ENCODE results near the gene CASKIN2.

DNA sequence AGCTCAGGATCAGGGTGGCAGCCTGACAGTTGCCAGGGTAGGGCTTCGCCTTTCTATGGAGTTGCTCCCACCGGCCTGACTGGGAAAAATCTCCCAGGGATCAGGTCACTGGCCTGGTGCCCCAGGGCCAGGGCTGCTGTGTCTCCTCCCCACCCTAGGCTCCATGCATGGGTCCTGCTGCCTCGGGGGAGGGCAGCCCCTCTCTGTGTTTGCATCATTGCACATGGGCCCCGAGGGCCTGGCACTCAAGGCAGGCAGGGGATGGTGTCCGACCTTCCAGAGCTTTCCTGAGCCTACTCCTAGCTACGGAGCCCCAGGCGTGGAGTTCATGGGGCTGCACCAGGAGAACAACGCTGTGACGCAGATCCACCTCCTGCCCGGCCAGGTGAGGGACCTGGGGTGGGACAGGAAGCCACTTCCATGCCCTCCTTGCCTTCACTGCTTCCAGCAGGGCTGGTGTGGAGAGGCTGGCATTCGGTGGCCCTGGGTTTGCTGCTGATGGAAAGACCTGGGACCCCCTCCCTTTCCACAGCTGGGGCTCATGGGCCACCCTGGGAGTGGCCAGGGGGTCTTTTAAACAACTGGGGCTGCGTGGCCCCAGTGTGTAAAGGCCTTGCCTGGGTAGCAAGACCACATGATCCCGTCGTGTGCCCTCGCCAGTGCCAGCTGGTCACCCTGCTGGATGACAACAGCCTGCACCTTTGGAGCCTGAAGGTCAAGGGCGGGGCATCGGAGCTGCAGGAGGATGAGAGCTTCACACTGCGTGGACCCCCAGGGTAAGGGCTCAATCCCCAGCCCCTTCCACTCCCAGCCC, 42.7 kb upstream of the CASKIN2 start:
- TF ChIP-seq NFE2L2 (conservative IDR thresholded peaks at IDR 0.05; ENCODE audit: low read length) = no peak
- no peak for TF ChIP-seq POLR2A (IDR thresholded peaks at IDR 0.05; ENCODE audit: low read length)
- TF ChIP-seq, protein P1, sequence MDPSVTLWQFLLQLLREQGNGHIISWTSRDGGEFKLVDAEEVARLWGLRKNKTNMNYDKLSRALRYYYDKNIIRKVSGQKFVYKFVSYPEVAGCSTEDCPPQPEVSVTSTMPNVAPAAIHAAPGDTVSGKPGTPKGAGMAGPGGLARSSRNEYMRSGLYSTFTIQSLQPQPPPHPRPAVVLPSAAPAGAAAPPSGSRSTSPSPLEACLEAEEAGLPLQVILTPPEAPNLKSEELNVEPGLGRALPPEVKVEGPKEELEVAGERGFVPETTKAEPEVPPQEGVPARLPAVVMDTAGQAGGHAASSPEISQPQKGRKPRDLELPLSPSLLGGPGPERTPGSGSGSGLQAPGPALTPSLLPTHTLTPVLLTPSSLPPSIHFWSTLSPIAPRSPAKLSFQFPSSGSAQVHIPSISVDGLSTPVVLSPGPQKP (IDR thresholded peaks at IDR 0.05; ENCODE audit: low read depth, low read length) = no peak
- TF ChIP-seq EP300 (IDR thresholded peaks at IDR 0.05) = no peak
- no peak for TF ChIP-seq MAZ (IDR thresholded peaks at IDR 0.05; ENCODE audit: borderline replicate concordance, low read depth, low read length)
- TF ChIP-seq, protein P2, sequence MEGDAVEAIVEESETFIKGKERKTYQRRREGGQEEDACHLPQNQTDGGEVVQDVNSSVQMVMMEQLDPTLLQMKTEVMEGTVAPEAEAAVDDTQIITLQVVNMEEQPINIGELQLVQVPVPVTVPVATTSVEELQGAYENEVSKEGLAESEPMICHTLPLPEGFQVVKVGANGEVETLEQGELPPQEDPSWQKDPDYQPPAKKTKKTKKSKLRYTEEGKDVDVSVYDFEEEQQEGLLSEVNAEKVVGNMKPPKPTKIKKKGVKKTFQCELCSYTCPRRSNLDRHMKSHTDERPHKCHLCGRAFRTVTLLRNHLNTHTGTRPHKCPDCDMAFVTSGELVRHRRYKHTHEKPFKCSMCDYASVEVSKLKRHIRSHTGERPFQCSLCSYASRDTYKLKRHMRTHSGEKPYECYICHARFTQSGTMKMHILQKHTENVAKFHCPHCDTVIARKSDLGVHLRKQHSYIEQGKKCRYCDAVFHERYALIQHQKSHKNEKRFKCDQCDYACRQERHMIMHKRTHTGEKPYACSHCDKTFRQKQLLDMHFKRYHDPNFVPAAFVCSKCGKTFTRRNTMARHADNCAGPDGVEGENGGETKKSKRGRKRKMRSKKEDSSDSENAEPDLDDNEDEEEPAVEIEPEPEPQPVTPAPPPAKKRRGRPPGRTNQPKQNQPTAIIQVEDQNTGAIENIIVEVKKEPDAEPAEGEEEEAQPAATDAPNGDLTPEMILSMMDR (IDR thresholded peaks at IDR 0.05) = no peak
- TF ChIP-seq ZSCAN20 (CRISPR knock-in tag; IDR thresholded peaks at IDR 0.05) = no peak
- no peak for TF ChIP-seq HDAC2 (IDR thresholded peaks at IDR 0.05)
- TF ChIP-seq, protein P3, sequence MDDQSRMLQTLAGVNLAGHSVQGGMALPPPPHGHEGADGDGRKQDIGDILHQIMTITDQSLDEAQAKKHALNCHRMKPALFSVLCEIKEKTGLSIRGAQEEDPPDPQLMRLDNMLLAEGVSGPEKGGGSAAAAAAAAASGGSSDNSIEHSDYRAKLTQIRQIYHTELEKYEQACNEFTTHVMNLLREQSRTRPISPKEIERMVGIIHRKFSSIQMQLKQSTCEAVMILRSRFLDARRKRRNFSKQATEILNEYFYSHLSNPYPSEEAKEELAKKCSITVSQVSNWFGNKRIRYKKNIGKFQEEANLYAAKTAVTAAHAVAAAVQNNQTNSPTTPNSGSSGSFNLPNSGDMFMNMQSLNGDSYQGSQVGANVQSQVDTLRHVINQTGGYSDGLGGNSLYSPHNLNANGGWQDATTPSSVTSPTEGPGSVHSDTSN (IDR thresholded peaks at IDR 0.05) = no peak
- no peak for TF ChIP-seq CBX2 (IDR thresholded peaks at IDR 0.05; ENCODE audit: borderline replicate concordance, low read depth)
- TF ChIP-seq SMC3 (IDR thresholded peaks at IDR 0.05) = no peak
- no peak for TF ChIP-seq BHLHE40 (IDR thresholded peaks at IDR 0.05; ENCODE audit: low read depth, low read length)
- no peak for TF ChIP-seq NR3C1 (IDR thresholded peaks at IDR 0.05)
- no peak for TF ChIP-seq ZC3H11A (IDR thresholded peaks at IDR 0.05)

Measured in A549 (cell line).